ENCODE results near the gene CD3D.
"Not testable (repeated sequence)": the region's sequence is repeated elsewhere in the genome, so short reads cannot be mapped to it uniquely, and the experiment has no call there.

Gene CD3D

DNA sequence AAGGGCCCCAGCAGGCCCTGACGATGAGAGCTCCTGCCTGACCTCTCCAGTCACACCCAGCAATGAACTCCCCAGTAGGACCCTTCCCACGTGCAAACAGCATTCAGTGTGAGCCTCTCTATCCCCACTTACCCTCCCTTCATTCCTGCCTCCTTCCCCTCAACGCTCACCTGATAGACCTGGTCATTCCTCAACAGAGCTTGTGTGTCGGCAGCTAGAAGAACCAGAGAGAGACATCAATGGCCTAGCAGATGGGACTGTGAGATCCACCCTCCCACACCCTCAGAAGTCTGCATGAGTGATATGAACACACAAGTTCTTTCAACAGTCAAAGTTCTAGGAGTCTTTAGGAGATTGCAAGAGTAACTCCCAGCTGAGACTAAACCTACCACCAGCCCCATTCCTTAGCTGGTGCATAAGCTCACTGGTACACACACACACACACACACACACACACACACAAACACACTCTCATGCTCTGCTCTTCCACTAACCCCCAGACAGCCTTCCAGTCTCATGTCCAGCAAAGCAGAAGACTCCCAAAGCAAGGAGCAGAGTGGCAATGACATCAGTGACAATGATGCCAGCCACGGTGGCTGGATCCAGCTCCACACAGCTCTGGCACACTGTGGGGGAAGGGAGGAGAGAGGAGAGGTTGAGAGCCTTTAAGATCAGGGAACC lies 3.1 kb downstream of the CD3D start:
- no peak for DNase-seq (ENCODE audit: low read depth)

DNA sequence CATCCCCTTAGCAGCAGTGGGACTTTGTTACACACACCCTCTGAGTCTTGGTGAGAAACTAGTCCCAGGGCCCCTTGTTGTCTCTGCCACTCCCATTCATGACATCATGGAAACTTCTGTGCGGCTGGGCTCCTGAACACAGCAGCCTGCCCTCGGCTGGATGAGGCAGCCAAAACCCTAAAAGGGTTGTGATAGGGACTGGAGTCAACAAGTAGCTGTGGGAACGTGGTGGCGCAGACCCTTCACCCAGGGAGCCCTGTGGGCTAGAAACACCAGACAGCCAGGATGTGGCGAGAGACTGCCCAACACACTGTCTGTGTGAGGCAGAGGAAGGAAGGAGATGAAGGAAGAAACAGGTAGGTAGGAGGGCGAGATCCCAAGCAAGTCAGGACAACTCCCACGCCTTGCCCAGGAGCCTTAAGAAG lies 3.9 kb downstream of the CD3D start:
- DNase-seq (ENCODE audit: low read depth), result no peak

DNA sequence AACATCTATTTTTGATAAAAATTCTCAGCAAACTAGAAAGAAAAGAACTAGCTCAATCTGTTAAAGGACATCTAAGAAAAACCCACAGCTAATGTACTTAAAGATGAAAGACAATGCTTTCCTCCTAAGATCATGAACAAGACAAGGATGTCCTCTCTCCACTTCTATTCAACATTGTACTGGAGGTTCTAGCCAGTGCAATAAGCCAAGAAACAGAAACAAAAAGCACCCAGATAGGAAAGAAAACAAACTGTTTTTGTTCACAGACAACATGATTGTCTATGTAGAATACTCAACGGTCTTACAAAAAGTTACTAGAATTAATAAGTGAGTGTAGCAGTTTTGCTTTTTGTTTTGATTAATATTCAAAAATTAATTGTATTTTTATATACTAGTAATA lies 7.8 kb downstream of the CD3D start:
- no peak for DNase-seq (ENCODE audit: low read depth)

DNA sequence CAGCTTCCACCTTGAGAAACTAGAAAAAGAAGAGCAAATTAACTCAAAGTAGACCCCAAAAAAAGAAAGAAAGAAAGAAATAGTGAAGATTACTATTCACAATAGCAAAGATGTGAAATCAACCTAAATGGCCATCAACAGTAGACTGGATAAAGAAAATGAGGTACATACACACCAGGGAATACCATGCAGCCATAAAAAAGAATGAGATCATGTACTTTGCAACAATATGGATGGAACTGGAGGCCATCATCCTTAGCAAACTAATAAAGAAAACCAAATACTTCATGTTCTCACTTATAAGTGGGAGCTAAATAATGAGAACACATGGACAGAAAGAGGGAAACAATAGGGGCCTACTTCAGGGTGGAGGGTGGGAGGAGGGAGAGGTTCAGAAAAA lies 13.8 kb downstream of the CD3D start:
- no peak for DNase-seq (ENCODE audit: low read depth)

DNA sequence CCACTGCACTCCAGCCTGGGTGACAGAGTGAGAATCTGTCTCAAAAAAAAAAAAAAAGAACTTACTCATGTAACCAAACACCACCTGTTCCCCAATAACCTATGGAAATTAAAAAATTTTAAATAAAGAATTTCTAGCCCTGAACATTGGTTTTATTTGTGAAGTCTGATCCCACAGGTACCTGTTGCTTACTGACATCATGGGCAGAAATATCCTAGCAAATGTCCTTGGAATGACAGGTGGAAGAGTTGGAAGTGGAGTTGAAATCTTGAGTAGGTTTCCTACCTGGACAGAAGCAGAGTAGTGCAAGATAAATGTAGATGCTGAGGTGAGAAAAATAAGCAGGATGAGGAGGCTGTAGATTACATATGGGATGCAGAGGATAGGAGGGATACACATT lies 17.2 kb downstream of the CD3D start:
- no peak for DNase-seq (ENCODE audit: low read depth)

DNA sequence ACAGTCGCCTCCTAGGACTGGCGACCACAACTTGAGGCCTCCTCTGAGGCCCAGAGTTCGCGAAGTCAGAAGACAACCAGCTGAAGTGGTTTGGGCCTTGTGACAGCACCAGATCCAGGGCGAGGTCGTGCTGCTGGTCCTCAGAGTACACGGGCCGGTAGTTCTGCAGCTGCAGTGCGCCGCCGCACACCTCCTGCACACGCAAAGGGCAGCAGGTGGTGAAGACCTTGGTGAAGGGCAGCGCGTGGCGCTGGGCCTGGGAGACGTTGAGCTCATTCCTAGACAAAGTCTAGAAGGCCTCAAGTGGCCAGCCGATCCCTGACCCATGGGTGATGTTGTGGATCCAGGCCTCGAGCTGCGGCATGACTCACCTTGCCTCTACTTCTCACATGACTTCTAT lies 19.8 kb downstream of the CD3D start:
- no peak for DNase-seq (ENCODE audit: low read depth)

DNA sequence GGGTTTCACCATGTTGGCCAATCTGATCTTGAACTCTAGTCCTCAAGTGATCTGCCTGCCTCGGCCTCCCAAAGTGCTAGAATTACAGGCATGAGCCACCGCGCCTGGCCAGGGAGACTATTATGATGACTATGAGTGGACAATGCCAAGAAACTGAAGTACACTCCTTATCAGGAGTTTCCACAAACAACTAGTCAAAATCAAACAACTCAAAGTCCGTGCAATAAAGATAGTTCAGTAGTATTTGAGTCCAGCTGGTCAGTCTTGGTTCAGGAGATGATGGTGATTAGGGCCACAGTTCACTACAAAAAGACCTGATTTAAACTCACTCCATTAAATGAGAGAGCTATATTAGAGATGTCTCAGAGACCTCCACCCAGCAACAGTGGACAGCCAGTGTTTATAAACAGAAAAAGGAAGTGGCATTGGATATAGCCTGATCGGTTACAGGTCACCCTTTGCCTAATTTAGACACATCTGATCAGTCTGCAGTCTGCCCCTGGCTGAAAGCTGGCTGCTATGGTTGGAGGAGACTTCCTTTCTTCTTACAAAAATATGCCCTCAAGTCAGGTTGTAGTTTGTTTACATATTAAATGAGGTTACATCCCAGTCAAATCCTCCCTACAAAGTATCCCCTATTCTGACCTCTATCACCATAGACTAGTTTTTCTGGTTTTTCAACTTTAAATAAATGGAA lies 21.0 kb downstream of the CD3D start:
- DNase-seq (ENCODE audit: low read depth), result no peak

DNA sequence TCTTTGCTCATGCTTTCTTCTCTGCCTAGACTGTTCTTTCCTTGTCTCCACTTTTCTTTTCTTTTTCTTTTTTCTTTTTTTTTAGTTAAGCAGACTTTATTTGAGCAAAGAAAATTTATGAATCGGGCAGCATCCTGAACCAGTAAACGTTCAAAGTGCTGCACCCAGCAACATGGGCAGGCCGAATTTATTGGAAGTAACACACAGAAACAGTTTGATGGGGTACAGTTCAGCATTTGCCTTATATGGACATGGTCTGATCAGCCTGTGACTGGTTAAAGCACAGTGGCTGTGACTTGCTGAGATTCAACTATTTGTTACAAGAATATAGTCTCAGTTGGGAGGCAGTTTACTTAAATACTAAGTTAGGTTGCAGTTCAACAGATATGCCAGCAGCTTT lies 22.0 kb downstream of the CD3D start:
- DNase-seq (ENCODE audit: low read depth), result no peak

DNA sequence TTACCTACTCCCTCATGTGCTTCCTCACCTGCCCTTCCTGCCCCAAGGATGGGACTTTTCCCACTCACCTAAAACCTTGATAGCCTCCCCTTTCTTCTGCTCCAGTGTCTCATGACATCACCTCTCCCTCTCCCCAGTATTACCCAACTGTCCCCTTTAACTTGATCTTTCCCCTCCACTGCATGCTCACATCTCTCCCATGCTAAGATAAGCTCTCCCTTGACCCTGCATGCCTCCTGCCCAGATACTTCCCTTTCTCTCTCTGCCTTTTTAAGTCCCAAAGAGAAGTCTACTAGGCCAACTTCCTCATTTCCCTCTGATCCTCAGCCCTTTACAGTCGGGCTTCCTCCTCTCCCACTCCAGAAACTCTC lies 23.2 kb downstream of the CD3D start:
- no peak for DNase-seq (ENCODE audit: low read depth)

DNA sequence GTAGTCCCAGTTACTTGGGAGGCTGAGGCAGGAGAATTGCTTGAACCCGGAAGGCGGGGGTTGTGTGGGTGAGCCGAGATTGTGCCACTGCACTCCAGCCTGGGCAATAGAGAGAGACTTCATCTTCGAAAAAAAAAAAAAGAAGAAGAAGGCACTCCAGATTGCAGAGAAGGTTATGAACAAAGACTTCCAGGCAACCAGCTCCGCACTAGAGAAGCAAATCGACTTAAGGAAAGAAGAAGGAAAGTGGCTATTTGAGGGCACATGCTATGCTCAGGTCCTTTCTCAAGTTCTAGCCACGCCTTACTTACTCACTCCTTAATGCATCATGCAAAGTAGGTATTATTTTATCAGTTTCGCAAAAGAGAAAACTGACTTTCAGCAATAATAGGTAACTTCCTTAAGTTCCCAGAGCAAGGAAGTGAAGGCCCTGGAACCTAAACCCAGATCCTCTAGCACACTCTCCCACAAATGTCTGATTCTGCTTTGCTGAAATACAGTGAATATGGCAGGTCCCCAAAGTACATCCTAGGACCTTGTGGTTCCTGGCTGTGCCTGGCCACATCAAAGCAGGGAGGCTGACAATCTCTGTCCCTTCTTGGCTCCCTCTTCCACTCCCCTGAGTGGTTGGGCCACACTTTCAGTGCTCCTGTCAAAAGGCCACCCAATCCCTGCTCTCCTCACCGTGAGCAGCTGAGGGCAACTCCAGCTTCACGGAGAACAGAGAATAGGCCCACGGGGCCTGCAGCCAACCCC lies 23.7 kb downstream of the CD3D start:
- DNase-seq (ENCODE audit: low read depth), result no peak

DNA sequence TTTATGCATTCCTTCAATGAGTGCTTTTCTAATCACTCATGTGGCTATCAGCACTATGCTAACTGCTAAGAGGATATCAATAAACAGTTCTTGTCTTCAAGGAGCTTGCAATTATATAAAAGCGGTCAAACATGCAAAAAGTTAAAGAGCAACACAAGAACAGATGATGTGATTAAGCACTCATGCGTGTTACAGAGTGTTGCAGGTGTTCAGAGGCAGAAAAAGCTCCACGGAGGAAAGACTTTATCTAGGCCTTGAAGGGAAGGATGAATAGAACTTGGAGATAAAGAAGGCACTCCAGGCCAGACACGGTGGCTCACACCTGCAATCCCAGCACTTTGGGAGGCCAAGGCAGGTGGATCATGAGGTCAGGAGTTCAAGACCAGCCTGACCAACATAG lies 24.4 kb downstream of the CD3D start:
- no peak for DNase-seq (ENCODE audit: low read depth)

DNA sequence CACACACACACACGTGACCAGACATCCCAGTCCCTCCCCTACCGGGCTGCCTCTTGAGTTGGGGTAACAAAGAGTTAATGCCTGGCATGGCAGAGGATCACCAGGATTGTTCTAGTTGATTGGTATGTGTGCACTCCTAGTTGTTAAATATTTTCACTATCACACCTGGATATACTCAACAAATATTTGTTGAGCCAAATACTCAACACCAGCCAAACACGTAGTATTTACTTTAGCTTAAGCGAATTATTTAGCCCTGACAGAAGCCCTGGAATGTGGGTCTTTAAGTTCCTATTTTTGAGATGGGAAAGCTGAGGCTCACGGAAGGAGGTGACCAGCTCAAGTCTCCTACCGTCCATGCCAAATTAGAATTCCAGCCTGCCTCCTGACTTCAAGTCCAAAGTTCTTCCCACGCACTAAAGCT lies 27.5 kb downstream of the CD3D start:
- DNase-seq (ENCODE audit: low read depth), result no peak

DNA sequence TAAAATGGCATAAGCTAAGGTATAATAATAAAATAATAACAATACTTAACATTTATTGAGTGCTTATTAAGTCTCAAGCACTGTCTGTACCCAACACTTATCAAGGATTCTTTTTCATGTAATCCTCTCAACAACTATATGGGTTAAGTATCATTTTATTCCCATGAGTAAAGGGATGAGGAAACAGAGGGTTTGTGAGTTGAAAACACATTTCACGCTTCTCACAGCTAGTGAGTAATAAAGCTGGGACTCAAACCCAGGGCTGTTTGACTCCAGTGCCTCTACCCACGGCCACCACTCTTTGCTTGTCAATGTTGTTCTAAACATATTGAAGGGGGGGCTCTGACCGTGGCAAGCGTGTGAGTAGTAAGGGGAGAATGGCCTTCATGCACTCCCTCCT lies 29.3 kb downstream of the CD3D start:
- no peak for DNase-seq (ENCODE audit: low read depth)

DNA sequence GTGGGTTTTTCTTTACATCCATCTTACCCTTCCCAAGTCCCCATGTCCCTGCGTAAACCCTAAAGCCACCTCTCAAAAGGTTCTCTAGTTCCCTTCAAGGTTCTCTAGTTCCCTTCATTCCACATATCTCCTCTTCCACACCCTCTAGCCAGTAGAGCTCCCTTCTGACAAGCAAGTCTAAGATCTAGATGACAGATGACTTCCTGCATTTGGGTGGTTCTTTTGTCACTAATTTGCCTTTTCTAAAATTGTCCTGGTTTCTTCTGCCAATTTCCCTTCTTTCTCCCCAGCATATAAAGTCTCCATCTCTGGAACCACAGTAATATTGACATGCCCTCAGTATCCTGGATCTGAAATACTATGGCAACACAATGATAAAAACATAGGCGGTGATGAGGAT lies 30.2 kb downstream of the CD3D start:
- DNase-seq (ENCODE audit: low read depth), result no peak

DNA sequence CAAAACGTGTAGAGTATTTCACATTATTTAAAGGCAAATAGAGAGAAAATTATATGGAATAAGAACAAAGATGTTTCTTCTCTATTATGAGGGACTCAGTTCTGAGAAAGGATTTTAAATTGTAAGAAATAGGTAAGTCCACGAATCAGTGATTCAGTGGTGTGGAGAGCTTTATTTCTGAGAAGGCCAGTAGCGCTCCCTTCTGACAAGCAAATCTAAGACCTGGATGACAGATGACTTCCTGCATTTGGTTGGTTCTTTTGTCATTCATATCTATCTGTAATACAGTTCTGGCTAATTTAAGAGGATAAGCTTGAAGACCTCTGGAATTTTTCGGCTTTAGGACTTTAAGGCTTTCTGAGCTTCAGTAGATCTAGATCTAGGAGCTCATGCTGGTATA lies 31.0 kb downstream of the CD3D start:
- DNase-seq (ENCODE audit: low read depth), result no peak

DNA sequence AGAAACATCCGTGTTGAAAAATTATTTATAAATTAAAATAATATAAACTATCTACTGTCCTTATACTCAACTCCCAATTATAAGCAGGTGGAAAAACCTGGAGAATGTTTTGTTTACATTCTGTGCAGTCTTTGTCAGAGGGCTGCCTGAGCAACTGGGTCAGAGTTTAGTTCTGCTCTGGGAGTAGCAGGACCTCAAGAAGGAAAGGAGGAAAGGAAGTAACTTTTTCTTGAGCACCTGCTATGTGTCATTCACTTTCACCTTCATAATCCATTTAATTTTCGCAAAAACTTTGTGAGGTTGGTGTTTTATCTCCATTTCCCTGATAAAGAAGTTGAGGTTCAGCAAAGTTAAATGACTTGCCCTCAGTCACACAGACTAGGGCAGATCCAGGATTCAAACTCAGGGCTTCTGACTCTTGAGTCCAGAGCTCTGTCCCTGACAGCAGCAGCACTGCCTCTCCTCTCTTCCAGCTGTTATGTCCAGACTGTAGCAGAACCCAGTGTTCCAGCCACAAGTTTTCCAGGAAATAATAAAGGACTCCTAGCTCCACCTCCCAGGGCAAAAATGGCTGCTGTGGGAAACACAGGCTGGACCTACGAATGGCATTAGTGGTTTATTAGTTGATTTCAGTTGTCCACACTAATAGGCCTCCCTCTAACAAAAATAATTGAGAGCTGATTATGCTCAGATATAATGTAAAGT lies 31.6 kb downstream of the CD3D start:
- no peak for DNase-seq (ENCODE audit: low read depth)

DNA sequence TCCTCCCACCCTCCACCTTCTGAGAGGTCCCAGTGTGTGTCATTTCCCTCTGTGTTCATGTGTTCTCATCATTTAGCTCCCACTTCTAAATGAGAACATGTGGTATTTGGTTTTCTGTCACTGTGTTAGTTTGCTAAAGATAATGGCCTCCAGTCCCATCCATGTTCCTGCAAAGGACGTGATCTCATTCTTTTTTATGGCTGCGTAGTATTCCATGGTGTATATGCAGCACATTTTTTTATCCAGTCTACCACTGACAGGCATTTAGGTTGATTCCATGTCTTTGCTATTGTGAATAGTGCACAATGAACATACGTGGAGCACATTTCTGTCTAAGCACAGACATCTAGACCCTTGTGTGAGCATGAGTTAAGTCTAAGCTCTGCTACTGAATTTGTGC lies 32.2 kb downstream of the CD3D start:
- no peak for DNase-seq (ENCODE audit: low read depth)

DNA sequence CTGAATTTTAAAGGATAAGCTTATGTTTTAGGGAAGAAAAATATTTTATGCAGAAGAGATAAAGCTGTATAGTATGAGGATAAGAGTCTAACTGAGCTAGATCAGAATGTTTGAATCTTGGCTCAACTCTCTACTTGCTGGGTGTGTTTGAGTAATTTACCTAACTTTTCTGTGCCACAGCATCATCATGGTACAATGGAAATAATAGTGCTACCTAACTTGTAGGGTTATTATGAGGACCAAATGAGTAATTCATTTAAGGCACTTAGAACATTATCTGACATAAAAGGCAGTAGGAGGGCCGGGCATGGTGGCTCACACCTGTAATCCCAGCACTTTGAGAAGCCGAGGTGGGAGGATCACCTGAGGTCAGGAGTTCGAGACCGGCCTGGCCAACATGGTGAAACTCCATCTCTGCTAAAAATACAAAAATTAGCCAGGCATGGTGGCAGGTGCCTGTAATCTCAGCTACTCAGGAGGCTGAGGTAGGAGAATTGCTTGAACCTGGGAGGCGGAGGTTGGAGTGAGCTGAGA lies 33.4 kb downstream of the CD3D start:
- not testable (repeated sequence) for DNase-seq (ENCODE audit: low read depth)

DNA sequence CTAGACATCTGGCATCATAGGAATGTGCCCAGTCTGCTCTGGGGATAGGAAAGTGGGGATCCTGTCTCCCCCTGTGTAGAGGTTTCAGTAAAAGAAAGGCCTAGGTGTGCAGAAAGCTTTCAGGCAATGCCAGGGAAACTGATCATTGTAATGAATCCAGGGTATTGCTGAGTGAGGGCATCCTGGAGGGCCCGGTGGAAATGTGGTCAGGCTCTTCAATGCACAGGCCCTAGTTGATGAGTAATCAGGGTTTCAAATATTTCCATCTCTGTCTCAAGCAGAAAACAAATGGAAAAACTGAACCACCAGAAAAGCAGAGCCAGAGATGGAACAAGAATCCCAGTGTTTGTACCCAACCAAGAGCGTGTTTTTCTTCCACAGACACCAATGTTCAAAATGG lies 35.9 kb downstream of the CD3D start:
- no peak for DNase-seq (ENCODE audit: low read depth)

DNA sequence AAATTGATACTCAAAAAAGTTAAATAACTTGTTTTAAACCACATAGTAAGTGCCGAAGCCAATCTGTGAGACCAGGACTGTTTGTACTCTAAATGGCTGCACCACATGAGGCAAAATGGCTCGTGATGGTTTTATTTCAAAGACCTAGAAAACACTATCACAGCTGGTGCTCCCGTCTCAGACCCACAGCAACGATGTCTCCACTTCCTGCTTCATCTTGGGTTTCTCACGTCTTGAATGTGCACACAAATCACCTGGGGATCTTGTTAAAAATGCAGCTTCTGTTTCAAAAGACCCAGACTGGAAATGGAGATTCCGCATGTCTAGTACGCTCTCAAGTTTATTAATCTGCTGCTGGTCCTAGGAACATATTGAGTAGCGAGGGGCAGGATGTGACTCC lies 36.8 kb downstream of the CD3D start:
- DNase-seq (ENCODE audit: low read depth), result no peak

DNA sequence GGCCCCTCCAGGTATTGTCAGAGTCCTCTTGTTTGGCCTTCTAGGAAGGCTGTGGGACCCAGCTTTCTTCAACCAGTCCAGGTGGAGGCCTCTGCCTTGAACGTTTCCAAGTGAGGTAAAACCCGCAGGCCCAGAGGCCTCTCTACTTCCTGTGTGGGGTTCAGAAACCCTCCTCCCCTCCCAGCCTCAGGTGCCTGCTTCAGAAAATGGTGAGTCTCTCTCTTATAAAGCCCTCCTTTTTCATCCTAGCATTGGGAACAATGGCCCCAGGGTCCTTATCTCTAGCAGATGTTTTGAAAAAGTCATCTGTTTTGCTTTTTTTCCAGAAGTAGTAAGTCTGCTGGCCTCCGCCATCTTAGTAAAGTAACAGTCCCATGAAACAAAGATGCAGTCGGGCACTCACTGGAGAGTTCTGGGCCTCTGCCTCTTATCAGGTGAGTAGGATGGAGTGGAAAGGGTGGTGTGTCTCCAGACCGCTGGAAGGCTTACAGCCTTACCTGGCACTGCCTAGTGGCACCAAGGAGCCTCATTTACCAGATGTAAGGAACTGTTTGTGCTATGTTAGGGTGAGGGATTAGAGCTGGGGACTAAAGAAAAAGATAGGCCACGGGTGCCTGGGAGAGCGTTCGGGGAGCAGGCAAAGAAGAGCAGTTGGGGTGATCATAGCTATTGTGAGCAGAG lies 37.8 kb downstream of the CD3D start, which contains the start of gene CD3E:
Gene CD3E (plus strand): TSS at position 163 of the 681 bp plus-strand sequence. CDS start 223 bp downstream, at position 386.
- DNase-seq (ENCODE audit: low read depth), result no peak

DNA sequence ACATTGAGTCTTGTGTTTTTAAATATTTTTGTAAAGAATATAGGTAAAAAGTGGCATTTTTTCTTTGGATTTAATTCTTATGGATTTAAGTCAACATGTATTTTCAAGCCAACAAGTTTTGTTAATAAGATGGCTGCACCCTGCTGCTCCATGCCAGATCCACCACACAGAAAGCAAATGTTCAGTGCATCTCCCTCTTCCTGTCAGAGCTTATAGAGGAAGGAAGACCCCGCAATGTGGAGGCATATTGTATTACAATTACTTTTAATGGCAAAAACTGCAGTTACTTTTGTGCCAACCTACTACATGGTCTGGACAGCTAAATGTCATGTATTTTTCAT lies 38.3 kb downstream of the CD3D start:
- no peak for DNase-seq (ENCODE audit: low read depth)
